NCI-H748 (cell line): Measurements from ENCODE around the gene MITF.
A peak's percentile ranks its signal among the peaks of the same experiment; 100 is the strongest.

Experiments
- DNase-seq: peaks from one replicate; lab custom pipeline; 2025; ENCODE audit not compliant: unreplicated experiment; lab: John Stamatoyannopoulos, UW

Gene MITF

GRCh38 chr3:69739204-69740102, at the start of gene MITF:
MITF (plus strand) TSS chr3:69739464; CDS start chr3:69739598, 134 bp downstream.
- DNase-seq, result peak; percentile 86

GRCh38 chr3:69691860-69692259, 47.4 kb upstream of the MITF start:
- no peak for DNase-seq

GRCh38 chr3:69692761-69693160, 46.5 kb upstream of the MITF start:
- no peak for DNase-seq

- DNase-seq, result peak; percentile 21
Observed at GRCh38 chr3:69695443-69695842, 43.8 kb upstream of the MITF start.

- DNase-seq, result no peak
Observed at GRCh38 chr3:69695933-69696332, 43.3 kb upstream of the MITF start.

- DNase-seq, result peak; percentile 19
Observed at GRCh38 chr3:69696367-69696766, 42.9 kb upstream of the MITF start.

GRCh38 chr3:69697381-69697780, 41.9 kb upstream of the MITF start:
- no peak for DNase-seq

GRCh38 chr3:69698728-69699127, 40.5 kb upstream of the MITF start:
- DNase-seq, result no peak

- no peak for DNase-seq
Observed at GRCh38 chr3:69699183-69699582, 40.1 kb upstream of the MITF start.

GRCh38 chr3:69700949-69701348, 38.3 kb upstream of the MITF start:
- DNase-seq, result no peak

- no peak for DNase-seq
Observed at GRCh38 chr3:69710153-69710977, 28.9 kb upstream of the MITF start.

- DNase-seq, result peak; percentile 8
Observed at GRCh38 chr3:69712269-69712668, 27.0 kb upstream of the MITF start.

- no peak for DNase-seq
Observed at GRCh38 chr3:69712933-69713332, 26.3 kb upstream of the MITF start.

- DNase-seq, result no peak
Observed at GRCh38 chr3:69715204-69715603, 24.1 kb upstream of the MITF start.

- no peak for DNase-seq
Observed at GRCh38 chr3:69716119-69716518, 23.1 kb upstream of the MITF start.

- DNase-seq, result no peak
Observed at GRCh38 chr3:69718866-69719586, 20.2 kb upstream of the MITF start.

GRCh38 chr3:69719587-69720122, 19.6 kb upstream of the MITF start:
- no peak for DNase-seq

GRCh38 chr3:69720824-69721223, 18.4 kb upstream of the MITF start:
- DNase-seq, result no peak

GRCh38 chr3:69723389-69723788, 15.9 kb upstream of the MITF start:
- no peak for DNase-seq

GRCh38 chr3:69724722-69725435, 14.4 kb upstream of the MITF start:
- no peak for DNase-seq
